Lower leg skin (tissue), 3 donors: ENCODE results near the gene SLC35G2.

Experiments used
- CTCF ChIP-seq, 3 donors: fragments of 450-650 bp; IDR thresholded peaks; one replicate each; pipeline ENCODE4 v1.5.1; 2016; ENCODE audit warnings: antibody characterized with exemption in 3 of 3, mild to moderate bottlenecking in 3 of 3, moderate library complexity in 2 of 3
- POLR2A ChIP-seq, 2 donors: fragments of 450-650 bp; IDR thresholded peaks; one replicate each; pipeline ENCODE4 v1.6.1; 2016 to 2017; ENCODE audit warnings: antibody characterized with exemption in 2 of 2, mild to moderate bottlenecking in 1 of 2, moderate library complexity in 1 of 2

- TF ChIP-seq POLR2A (IDR thresholded peaks at IDR 0.05) (no peak), CTCF (IDR thresholded peaks at IDR 0.05) (no peak)
Measured at GRCh38 chr3:136811701-136812100, 7.2 kb upstream of the SLC35G2 start.
